ENCODE data around the gene POLR2J.
"Not testable (repeated sequence)": the region's sequence is repeated elsewhere in the genome, so short reads cannot be mapped to it uniquely, and the experiment has no call there.

POLR2J gene

DNA sequence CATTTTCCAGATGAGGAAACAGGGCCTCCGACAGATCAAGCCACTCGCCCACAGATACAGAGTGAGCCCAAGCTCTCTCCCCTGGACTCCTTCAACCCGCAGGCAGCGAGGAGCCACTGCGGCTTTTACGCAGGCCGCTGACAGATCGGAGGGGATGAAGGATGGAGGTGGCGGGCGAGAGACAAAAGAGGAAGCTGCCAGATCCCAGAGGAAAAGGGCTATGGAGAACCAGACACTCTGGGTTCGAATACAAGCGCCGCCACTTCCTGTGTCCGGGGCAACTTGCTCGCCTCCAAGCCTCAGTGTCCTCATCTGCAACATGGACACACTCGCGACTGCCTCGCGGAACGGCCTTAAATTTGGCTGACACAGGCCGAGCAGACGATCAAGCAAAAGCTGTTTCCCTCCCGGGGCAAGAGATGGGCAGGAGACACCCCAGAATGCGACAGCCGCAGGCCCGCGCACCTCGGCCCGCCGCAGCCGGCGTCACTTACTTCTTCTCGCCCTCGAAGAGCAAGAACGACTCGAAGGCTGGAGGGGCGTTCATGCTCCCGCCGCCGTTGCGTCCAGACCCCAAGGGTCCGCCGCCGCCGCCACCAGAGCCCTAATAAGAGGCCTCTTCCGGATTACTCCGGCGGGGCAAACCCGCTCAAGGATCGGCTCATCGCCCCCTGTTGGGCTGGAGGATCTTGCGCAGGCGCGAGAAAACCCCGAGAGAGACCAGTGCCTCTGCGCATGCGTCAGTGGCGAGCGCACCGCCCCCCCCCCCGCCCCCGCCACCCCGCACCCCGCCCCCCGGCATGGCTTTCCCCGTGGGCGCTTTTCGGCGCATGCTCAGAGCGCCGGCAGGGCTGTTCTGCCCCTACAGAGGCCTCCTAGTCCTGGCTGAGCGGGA, at the start of gene POLR2J:
TSS of gene POLR2J (minus strand) at position 609 of the 895 bp plus-strand sequence. CDS start at position 547, 62 bp downstream.
- not testable (repeated sequence) for DNase-seq

DNA sequence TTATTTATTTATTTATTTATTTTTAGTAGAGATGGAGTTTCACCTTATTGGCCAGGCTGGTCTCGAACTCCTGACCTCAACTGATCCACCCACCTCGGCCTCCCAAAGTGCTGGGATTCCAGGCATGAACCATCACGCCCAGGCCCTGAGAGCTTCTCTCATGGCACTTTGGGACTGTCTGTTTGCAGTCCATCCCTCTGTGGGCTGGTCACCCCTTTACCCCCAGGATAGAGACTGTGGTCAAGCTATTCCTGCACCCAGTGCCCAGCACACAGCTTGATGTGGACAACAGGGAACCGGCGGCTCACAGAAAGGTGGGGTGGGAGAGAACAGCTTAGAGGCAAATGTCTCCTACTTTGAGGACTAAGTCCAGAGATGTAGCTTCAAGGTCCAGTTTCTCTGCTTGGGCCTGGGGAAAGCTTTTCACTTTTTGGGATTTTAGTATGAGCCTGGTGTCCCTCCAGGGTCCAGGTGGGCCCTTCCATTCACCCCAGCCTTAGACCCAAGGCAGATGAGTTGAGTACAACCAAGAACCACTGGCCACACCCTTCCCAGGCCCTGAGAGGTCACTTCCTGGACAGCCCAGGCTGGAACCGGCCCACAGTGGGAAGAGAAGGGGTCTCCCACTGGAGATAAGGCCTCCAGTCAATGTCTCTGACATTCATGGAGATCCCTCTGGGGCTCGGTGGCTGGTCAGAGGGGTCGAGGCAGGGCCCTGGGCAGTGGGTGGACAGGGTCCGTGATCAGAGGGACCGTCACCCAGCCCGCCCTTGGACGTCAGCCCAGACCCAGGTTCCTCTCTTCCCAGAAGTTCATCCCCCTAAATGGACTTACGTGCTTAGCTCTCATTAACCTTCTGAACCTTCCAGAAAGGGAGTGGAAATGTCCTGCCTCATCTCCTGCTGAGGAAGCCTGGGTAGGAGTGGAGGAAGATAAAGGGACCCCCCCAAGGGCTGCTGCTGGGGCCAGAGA, 49.4 kb upstream of the POLR2J start:
- DNase-seq = not testable (repeated sequence)

DNA sequence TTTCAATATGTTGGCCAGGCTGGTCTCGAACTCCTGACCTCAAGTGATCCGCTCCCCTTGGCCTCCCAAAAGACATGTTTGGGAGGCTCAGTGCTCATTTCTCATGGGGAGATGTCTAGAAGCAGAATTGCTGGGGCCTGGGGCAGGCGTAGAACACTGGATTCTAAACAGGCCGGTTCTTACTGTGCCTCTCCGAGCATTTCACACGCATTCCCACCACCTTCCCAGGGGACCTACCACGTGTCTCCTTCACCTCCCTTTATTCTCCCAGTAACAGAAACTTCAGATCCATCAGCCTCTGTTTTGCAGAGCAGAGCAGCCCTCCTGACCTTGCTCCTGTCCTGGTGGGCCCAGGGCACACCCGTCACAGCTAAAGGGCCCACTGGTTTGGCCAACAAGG, 48.5 kb upstream of the POLR2J start:
- DNase-seq = not testable (repeated sequence)

DNA sequence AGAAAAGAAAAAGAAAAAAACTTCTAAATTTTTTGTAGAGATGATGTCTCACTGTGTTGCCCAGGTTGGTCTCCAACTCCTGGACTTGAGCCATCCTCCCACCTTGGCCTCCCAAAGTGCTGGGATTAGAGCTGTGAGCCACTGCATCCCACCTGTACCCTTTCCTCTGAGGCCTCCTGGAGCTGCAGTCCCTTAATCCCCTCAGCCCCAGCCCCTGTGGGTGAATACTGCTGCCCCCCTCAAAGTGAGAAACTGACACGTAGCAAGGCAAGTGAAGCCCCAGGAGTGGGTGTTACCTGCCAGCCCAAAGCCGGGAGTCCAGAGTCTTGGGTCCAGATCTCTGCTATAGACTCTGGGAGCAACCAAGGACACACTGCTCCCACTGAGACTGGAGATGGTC, 46.1 kb upstream of the POLR2J start:
- DNase-seq = not testable (repeated sequence)

DNA sequence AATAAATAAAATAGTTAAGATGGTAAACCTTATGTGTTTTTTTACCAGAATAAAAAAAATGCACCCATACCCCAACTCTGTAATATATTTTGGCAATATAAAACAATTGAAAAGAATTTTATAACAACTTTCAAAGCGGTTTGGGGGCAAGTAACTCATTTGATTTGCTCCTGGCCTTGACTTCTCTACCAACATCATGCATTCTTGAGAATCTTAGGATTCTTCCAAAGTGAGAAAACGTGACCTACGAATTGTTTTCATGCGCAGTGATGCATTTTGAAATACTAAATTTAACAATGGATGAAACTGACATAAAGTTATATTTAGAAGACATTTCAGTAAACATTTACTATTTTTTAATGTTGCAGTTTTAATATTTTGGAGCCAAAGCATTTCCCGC, 42.1 kb upstream of the POLR2J start:
- not testable (repeated sequence) for DNase-seq

DNA sequence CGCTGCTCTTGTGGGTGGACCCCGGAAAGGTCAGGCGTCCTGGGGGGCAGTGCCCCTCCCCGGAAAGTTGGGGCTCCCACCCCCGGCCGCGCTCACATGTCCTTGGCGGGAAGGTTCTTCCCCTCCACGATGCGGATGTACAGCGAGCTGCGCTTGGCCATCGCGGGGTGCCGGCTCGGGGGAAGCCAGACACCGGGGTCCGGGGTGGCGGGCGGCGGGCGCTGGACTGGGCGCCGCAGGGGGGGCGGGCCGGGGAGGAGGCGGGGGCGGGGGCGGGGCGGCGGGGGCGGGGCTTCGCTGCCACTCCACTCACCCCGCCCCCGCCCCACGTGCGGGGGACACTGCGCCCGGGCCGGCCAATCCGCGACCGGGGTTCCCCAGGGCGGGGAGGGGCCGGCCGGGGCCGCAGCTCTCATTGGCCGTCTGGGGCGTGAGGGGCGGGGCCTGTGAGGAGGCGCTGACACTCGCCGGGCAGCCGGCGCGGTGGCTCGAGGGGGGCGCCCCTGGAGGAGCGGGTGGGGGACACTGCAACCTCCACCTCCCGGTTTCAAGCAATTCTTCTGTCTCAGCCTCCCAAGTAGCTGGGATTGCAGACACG, 38.9 kb upstream of the POLR2J start, which contains the start of gene RASA4B:
TSS of gene RASA4B (minus strand) at position 228 of the 598 bp plus-strand sequence. CDS start at position 161, 67 bp downstream.
- not testable (repeated sequence) for DNase-seq

DNA sequence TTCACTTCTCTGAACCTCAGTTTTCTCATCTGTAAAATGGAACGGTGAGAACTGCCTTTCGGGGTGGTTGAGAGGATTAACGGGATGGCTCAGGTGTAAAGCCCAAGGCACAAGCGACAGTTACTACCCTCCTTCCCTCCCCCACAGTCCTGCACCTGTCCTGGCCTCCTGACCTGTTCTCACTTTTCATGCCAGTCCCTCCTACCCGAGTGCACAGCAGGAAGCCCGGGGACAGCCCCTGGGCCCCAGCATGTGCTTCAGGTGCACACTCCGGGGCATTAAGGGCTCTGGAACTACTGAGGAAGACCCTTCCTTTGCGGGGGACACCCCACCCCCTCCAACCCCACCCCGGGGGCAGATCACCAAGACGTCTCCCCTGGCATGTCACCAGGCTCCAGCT, 38.2 kb upstream of the POLR2J start:
- DNase-seq = not testable (repeated sequence)

DNA sequence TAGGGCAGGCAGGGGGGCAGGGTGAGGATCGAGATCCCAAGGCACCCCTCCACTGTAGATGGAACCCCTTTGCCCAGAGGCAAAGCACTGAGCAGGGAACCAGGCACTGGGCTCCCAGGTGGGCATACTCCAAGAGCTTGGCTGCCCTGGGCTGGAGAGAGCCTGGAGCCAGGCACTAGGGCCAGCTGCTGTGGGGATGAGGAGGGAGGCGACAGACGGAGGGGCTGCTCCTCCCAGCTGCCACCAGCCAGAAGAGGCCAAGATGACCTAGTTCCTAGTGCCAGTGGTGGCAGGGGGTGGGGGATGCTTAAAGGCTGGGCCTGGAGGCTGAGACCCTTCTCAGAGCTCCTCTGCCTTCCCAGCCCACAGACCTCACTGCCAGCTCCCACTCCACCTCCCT, 37.2 kb upstream of the POLR2J start:
- not testable (repeated sequence) for DNase-seq

DNA sequence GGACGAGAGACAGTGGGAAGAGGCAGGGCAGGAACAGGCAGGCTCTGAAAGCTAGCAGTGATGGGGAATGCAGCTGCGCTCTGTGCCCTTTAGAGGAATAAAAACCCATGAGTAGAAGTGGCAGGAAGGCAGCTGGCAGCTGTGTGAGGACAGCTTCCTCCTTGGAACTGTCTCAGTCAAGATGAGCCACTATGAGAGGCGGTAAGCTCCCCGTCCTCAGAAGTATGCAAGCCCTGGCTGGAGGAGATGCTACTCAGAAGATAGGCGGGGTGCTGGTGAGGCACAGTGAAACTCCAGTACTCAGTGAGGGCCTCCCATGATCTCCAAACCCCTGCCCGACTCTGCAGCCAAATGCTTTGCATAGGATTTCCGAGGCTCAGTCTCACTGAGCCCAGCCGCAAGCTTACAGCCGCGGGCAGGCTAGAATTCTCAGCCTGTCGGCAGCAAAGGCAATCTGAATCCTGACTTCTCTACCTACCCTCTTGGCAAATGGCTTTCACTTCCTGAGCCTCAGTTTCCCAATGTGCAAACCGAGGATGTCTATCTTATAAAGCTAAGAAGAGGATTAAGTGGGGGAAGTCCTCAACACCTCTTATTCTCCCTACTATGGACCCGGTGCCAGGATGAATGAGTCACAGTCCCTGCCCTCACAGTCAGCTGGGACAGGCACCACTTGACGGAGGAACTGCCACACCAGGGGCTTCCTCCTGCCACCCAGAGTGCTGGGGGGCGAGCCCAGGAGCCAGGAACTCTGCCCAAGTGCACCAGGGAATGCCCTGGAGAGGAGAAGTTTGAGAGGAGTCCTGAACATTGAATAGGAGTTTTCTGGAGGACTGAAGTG, 36.4 kb upstream of the POLR2J start:
- DNase-seq = not testable (repeated sequence)

DNA sequence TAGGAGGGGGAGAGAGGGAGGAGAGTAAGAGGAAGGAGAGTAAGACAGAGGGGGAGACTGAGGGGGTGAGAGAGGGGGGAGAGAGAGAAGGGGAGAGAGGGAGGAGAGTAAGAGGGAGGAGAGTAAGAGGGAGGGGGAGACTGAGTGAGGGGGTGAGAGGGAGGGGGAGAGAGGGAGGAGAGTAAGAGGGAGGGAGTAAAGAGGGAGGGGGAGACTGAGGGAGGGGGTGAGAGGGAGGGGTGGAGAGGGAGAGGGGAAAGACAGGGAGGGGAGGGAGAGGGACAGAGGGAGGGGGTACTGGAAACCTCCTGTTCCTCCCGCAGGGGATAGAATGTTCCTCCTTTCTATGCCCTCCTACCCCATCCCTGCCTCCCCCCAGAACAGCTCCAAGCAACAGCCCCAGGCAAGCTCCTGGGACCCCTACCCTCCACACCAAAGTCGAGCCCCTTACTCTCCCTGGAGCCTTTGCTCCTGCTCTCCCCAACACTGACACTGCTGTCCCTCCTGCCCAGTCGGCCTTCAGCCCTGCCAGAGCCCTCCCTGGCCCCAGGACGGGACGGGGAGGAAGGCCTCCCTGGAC, 34.0 kb upstream of the POLR2J start:
- DNase-seq = not testable (repeated sequence)

DNA sequence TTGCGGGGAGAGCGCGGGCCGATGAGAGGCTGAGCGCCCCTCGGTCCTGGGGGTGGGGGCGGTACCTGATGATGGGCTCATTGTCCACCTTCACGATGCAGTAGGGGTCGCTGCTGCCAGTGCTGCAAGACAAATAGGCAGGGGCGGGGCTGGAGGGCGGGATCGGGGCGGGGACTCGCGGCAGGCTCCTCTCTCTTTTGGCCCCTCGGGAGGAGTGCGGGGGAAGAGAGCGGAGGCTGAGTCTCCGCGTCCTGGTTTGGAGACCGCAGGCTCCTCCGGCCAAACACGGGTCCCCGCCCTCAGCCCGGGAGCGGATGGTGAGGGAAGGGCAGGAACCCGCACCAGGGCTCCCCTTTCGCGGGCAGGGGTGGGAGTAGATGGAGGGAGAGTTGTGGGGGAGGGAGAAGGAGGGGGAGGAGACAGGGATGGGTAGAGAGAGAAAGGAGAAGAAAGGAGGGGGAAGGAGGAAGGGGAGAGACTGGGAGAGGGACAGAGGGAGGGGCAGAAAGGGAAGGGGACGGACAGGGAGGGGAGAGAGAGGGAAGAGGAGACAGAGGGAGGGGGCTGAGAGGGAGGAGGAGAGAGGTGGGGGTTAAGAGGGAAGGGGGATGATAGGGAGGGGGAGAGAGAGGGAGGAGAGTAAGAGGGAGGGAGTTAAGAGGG, 33.3 kb upstream of the POLR2J start:
- DNase-seq = not testable (repeated sequence)

DNA sequence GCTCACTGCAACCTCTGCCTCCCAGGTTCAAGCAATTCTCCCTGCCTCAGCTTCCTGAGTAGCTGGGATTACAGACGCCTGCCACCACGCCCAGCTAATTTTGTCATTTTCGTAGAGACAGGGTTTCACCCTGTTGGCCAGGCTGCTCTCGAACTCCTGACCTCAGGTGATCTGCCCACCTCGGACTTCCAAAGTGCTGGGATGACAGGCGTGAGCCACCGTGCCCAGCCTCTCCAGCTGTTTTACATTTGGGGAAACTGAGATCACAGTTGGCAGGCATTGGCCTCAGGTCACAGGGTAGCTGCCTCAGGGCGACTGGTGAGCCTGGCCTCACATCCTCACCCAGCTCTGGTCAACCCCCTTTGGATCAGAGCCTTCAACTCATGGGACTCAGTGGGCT, 31.9 kb upstream of the POLR2J start:
- DNase-seq = not testable (repeated sequence)

DNA sequence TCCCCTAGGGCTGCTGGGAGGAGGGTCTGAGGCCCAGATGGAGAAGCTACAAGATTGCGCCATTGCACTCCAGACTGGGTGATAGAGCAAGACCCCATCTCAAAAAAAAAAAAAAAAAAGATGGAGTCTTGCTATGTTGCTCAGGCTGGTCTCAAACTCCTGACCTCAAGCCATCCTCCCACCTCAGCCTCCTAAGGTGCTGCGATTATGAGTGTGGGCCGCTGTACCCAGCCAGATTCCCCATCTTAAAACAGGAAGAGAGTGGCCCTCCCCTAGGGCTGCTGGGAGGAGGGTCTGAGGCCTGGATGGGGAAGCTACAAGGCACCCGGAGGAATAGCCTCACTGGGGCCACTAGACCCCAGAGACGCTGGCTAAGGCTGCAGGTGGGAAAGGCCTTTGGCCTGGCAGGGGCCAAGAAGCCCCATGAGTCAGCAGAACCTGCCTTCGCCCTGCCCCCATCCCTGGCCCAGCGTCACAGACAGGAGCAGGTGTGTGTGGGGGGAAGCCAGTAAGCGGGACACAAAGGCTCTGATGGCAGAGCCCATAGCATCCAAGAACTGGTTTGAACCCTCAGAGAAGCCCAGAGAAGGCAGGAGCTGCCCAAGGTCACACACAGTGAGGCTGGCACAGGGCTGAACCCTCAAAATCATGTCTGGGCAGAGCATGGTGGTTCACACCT, 28.8 kb upstream of the POLR2J start:
- not testable (repeated sequence) for DNase-seq

DNA sequence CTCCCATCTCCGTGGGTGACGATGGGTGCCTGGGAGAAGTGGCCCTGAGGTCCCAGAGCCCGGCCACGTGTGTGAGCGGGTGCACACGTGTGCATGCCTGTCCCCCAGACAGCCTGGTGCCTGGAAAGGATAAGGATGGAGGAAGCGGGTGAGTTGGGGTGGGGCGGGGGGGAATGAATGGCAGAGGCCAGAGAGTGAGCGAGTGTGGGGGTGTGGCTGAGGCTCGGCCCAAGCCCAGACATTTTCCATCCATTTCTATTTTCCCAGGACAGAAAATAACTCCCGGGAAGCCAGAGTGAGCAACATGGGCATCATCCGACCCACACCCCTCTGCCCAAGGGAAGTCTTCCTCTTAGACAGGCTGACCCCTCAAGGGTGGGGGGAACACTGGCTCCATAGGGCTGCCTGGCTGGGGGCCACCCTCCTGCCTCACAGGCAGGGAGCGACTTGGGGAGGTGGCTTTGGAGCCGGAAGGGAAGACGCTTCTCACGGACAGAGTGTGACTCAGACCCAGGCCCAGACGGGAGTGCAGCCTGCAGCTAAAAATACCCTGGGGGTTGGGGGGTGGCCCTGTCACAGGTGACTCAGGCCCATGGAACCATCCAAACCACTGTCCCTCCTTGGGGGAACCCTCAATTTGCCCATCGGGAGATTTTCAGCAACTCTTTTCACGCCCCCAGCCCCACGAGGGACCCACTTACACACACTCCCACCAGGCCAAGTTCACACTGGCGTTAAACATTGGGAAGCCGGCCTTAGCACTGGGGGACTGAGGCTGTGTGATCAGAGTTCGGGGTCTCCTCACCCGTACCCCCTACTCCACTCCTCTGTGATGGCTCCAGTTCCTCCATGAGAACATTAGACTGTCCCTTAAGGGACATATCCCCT, 26.8 kb upstream of the POLR2J start:
- DNase-seq = not testable (repeated sequence)

DNA sequence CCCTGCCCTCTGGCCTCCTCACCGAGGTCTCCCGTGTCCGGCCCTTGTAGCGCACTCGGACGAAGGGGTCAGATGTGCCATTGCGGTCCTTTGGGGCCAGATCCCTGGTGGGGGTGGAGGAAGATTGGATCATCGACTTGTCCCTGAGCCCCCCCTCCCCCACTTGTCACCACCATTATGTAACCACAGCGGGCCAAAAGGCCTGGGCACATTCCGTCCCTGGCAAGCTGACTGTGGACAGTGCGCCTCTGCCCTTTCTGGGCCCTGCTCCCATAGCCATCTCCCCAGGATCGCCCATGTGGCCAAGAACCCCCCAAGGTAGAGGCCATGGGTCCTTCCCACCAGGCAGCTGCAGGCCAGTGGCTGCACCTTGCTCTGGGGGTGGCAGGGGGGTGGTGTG, 24.4 kb upstream of the POLR2J start:
- not testable (repeated sequence) for DNase-seq

DNA sequence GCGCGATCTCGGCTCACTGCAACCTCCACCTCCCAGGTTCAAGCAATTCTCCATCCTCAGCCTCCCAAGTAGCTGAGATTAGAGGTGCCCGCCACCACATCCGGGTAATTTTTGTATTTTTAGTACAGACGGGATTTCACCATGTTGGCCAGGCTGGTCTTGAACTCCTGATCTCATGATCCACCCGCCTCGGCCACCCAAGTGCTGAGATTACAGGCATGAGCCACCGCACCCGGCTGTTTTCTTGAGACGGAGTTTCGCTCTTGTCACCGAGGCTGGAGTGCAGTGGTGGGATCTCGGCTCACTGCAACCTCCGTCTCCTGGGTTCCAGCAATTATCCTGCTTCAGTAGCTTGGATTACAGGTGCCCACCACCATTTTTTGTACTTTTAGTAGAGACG, 19.6 kb upstream of the POLR2J start:
- DNase-seq = not testable (repeated sequence)

DNA sequence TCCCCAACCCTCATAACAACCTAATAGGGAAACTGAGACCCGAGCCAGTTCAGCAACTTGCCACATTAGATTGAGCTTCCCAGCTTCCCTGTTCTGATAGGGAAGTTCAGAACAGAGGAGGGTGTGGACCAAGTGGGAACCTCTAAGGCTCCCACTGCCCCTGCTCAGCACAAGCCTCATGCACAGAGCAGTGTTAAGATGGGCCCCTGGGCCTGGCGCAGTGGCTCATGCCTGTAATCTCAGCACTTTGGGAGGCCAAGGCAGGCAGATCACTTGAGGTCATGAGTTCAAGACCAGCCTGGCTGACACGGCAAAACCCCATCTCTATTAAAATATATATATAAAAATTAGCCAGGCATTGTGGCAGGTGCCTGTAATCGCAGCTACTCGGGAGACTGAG, 18.6 kb upstream of the POLR2J start:
- not testable (repeated sequence) for DNase-seq

DNA sequence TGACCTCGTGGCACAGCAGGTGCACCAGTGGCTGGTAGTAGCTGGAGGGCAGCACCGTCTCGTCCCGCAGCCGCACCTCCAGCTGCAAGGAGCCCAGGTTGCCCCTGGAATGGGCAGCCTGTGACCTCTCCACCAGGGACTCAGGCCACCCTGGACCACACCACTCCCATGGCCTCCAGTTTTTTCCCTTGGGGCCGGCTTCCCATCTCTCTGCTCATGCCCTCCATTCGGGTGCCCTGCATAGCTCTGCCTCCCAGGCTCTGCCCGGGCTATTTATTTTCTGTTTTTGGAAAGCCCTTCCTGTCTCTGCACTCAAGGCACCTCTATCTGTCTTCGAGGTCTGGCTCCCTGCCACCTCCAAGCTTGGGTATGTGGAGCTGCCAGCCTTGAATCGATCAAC, 18.1 kb upstream of the POLR2J start:
- not testable (repeated sequence) for DNase-seq
